ENCODE data around the gene CNPY1.

The CNPY1 gene

DNA sequence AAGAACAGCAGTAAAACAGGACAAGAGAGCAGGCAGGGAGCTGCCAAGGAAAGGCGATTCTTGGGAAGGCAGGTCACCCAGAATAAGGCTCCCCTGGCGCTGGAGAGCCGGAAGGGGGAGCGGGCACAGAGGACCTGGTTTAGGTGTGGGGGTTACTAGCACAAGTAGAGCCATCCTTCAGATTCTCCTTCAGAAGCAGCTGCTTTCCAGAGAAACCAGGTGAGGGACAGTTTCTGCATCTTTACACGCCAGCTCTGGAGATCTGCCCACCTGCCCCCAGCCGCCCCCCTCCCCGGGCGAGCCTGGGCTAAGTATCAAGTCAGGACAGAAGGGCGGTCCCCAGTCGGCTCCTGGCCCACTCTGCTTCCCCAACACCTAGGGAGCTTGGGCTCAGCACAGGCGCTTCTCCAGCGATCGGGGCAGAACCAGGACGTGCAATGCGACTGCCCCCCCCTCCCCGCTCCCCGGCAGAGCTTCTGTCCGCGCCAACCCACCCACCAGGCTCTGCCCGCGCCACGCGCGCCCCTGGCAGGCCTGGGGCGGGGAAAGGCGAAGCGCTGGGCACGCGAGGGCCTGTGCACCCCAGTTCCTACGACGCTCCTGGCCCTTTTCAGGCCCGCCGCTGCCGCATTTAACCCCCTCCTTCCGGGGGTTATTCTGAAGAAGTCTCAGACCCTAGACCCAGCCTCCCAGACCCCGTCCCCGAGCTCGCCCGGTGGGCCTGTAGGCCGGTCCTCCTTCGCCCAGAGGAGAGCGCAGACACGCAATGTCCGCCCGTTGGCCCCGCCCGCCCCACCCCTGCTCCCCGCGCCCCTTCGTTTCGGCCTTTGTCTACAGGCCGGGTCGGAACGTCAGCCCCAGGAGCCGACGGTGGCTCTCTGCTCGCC, 92.8 kb downstream of the CNPY1 start:
- DNase-seq (ENCODE audit: low spot score) = no peak

- no peak for DNase-seq (ENCODE audit: low spot score)
Observed at GRCh38 chr7:155452505-155453295, 93.7 kb downstream of the CNPY1 start.

- DNase-seq (ENCODE audit: low spot score) = no peak
Observed at GRCh38 chr7:155451840-155452239, 94.5 kb downstream of the CNPY1 start.

Data from CD4-positive, alpha-beta T cell treated with Interleukin-15 for 4 hours (primary cell).